BE2C (cell line): ENCODE measurements around the gene CFAP70.
"Not testable (repeated sequence)": the region's sequence is repeated elsewhere in the genome, so short reads cannot be mapped to it uniquely, and the experiment has no call there.

ENCODE experiments used
- DNase-seq: peaks from one replicate; pipeline ENCODE4 v3.0.0-alpha.2; 2020
- H3K27me3 ChIP-seq: fragments of 250-450 bp; sonication (Bioruptor Pico); 2 replicates; pipeline ENCODE4 v1.5.1; 2020; ENCODE audit warnings: mild to moderate bottlenecking
- H3K36me3 ChIP-seq: fragments of 250-450 bp; sonication (Bioruptor Pico); 2 replicates; pipeline ENCODE4 v1.5.1; 2020; ENCODE audit warnings: mild to moderate bottlenecking
- H3K4me1 ChIP-seq: fragments of 250-450 bp; sonication (Bioruptor Pico); 2 replicates; pipeline ENCODE4 v1.5.1; 2020
- H3K4me3 ChIP-seq: 2 replicates; pipeline ENCODE4 v1.5.1; 2011; ENCODE audit warnings: low read depth, low read length
- H3K9me3 ChIP-seq: fragments of 250-450 bp; sonication (Bioruptor Pico); 2 replicates; pipeline ENCODE4 v1.5.1; 2020
- TF ChIP-seq, protein P1 (sequence below): IDR thresholded peaks from 2 replicates; pipeline ENCODE4 v1.5.1; 2012; ENCODE audit warnings: mild to moderate bottlenecking, low read depth, low read length

CFAP70 gene

DNA sequence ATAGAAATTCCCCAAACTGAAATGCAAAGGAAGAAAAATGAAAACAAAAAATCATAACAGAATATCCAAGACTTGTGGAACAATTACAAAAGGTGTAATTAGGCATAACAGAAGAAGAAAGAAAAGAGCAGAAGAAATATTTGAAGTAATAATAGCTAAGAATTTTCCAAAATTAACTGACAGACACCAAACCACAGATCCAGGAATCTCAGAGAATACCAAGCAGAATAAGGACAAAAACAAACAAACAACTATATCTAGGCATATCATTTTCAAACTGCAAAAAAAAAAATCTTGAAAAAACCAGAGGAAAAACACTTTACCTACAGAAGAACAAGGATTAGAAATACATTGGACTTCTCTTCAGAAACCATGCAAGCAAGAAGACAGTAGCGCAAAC, 25.5 kb downstream of the CFAP70 start:
- TF ChIP-seq, protein P1, sequence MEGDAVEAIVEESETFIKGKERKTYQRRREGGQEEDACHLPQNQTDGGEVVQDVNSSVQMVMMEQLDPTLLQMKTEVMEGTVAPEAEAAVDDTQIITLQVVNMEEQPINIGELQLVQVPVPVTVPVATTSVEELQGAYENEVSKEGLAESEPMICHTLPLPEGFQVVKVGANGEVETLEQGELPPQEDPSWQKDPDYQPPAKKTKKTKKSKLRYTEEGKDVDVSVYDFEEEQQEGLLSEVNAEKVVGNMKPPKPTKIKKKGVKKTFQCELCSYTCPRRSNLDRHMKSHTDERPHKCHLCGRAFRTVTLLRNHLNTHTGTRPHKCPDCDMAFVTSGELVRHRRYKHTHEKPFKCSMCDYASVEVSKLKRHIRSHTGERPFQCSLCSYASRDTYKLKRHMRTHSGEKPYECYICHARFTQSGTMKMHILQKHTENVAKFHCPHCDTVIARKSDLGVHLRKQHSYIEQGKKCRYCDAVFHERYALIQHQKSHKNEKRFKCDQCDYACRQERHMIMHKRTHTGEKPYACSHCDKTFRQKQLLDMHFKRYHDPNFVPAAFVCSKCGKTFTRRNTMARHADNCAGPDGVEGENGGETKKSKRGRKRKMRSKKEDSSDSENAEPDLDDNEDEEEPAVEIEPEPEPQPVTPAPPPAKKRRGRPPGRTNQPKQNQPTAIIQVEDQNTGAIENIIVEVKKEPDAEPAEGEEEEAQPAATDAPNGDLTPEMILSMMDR, result no peak
- Histone ChIP-seq H3K9me3 (no peaks in the 10 kb centered on the region), H3K36me3 (no peaks in the 10 kb centered on the region), H3K4me1 (no peaks in the 10 kb centered on the region), H3K4me3 (no peak overlapping the region), H3K27me3 (peaks cover 23% of the 10 kb centered on the region)
- no peak for DNase-seq

GRCh38 chr10:73332379-73332778, 26.3 kb downstream of the CFAP70 start:
- no peaks in the 10 kb centered on the region for H3K9me3 ChIP-seq
- H3K4me3 ChIP-seq, result no peak overlapping the region
- peaks cover 23% of the 10 kb centered on the region for H3K27me3 ChIP-seq
- no peak for DNase-seq
- no peaks in the 10 kb centered on the region for H3K36me3 ChIP-seq
- H3K4me1 ChIP-seq, result no peaks in the 10 kb centered on the region
- TF ChIP-seq, protein P1, result no peak

DNA sequence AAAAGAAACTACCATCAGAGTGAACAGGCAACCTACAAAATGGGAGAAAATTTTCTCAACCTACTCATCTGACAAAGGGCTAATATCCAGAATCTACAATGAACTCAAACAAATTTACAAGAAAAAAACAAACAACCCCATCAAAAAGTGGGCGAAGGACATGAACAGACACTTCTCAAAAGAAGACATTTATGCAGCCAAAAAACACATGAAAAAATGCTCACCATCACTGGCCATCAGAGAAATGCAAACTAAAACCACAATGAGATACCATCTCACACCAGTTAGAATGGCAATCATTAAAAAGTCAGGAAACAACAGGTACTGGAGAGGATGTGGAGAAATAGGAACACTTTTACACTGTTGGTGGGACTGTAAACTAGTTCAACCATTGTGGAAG, 30.1 kb downstream of the CFAP70 start:
- H3K36me3 ChIP-seq, H3K4me3 ChIP-seq, H3K9me3 ChIP-seq: not testable (repeated sequence)

DNA sequence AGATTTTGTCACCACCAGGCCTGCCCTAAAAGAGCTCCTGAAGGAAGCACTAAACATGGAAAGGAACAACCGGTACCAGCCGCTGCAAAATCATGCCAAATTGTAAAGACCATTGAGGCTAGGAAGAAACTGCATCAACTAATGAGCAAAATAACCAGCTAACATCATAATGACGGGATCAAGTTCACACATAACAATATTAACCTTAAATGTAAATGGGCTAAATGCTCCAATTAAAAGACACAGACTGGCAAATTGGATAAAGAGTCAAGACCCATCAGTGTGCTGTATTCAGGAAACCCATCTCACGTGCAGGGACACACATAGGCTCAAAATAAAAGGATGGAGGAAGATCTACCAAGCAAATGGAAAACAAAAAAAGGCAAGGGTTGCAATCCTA, 33.4 kb downstream of the CFAP70 start:
- H3K4me3 ChIP-seq, DNase-seq, H3K27me3 ChIP-seq, H3K4me1 ChIP-seq, H3K36me3 ChIP-seq, H3K9me3 ChIP-seq: not testable (repeated sequence)

More for the DNA sequence above, 30.1 kb downstream of the CFAP70 start:
- H3K4me1 ChIP-seq, DNase-seq: not testable (repeated sequence)
- H3K27me3 ChIP-seq, result peaks cover 23% of the 10 kb centered on the region

DNA sequence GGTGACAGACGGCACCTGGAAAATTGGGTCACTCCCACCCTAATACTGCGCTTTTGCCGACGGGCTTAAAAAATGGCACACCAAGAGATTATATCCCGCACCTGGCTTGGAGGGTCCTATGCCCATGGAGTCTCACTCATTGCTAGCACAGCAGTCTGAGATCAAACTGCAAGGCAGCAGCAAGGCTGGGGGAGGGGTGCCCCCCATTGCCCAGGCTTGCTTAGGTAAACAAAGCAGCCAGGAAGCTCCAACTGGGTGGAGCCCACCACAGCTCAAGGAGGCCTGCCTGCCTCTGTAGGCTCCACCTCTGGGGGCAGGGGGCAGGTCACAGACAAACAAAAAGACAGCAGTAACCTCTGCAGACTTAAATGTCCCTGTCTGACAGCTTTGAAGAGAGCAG, 35.1 kb downstream of the CFAP70 start:
- not testable (repeated sequence) for H3K36me3 ChIP-seq, H3K4me3 ChIP-seq, DNase-seq

DNA sequence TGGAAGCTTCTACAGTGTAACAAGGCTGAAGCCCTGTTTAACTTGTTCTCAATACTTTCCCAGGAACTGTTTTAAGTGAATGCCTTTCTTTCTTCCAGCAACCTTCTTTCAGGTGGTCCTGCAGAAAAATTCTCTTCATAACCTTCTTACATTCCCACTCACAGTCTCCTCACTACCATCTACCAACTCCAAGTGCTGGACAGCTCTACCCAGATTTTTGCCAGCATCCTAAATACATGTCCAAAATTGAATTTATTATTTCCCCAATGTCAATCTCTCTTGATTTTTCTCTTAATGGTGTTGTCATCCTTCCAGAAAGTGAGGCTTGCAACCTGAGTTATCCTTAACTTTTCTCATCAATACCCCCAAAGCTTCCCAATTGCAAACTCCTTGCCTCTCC, 48.2 kb downstream of the CFAP70 start:
- TF ChIP-seq, protein P1, result no peak
- H3K36me3 ChIP-seq, result no peaks in the 10 kb centered on the region
- H3K4me1 ChIP-seq, result no peaks in the 10 kb centered on the region

More for the DNA sequence above, 35.1 kb downstream of the CFAP70 start:
- not testable (repeated sequence) for H3K27me3 ChIP-seq, H3K4me1 ChIP-seq, H3K9me3 ChIP-seq

GRCh38 chr10:73307203-73307800, 51.4 kb downstream of the CFAP70 start:
- TF ChIP-seq, protein P1, result no peak
- Histone ChIP-seq H3K9me3 (no peaks in the 10 kb centered on the region), H3K36me3 (no peaks in the 10 kb centered on the region), H3K4me3 (no peak overlapping the region), H3K27me3 (peaks cover 16% of the 10 kb centered on the region), H3K4me1 (no peaks in the 10 kb centered on the region)
- DNase-seq, result no peak

More for the DNA sequence above, 48.2 kb downstream of the CFAP70 start:
- Histone ChIP-seq H3K4me3 (no peak overlapping the region), H3K27me3 (peaks cover 16% of the 10 kb centered on the region), H3K9me3 (no peaks in the 10 kb centered on the region)
- DNase-seq, result no peak

GRCh38 chr10:73306171-73306708, 52.4 kb downstream of the CFAP70 start:
- no peaks in the 10 kb centered on the region for H3K4me1 ChIP-seq
- DNase-seq, result no peak
- peaks cover 15% of the 10 kb centered on the region for H3K27me3 ChIP-seq

More at GRCh38 chr10:73306171-73306708, 52.4 kb downstream of the CFAP70 start:
- Histone ChIP-seq H3K4me3 (no peak overlapping the region), H3K9me3 (no peaks in the 10 kb centered on the region), H3K36me3 (no peaks in the 10 kb centered on the region)
- TF ChIP-seq, protein P1, result no peak
